Pancreas (tissue), 10 donors: Measurements from ENCODE around the gene EHD1. TPM values are rescaled to one million over a fixed set of nuclear protein-coding genes. Genes with fewer than 3 reads are reported as not detected.

Experiments used
- ATAC-seq, 4 donors: fragments of 200-7000 bp; cut with Tn5 transposase; one replicate each; pipeline versions ENCODE4 v1.8.0 to v1.9.1; 2020; ENCODE audit warnings: mild to moderate bottlenecking in 4 of 4, moderate library complexity in 4 of 4
- DNase-seq, 6 donors: peaks; one replicate each; pipeline ENCODE4 v3.0.0-alpha.2; 2020
- FAIRE-seq: peaks from 2 replicates; lab custom pipeline; 2012; peaks lifted over from hg19 to GRCh38; lab: Jason Lieb, UNC
- H3K27ac ChIP-seq, 4 donors: fragments of 200-600 bp; sonication (generic); 1 replicate in 3 of 4; 2 replicates in 1 of 4; pipeline versions ENCODE4 v1.5.0 to v1.8.0; 2020
- H3K27me3 ChIP-seq, 4 donors: fragments of 200-600 bp; one replicate each; pipeline ENCODE4 v1.8.0; 2021
- H3K36me3 ChIP-seq, 3 donors: fragments of 200-600 bp; sonication (generic) in 1 of 3; one replicate each; pipeline versions ENCODE4 v1.5.0 to v1.8.0; 2020 to 2021
- H3K4me1 ChIP-seq, 3 donors: fragments of 200-600 bp; one replicate each; pipeline ENCODE4 v1.8.0; 2021
- H3K4me3 ChIP-seq, 4 donors: fragments of 200-600 bp; sonication (generic) in 2 of 4; one replicate each; pipeline versions ENCODE4 v1.5.0 to v1.8.0; 2020 to 2021
- H3K9me3 ChIP-seq, 4 donors: fragments of 200-600 bp; one replicate each; pipeline ENCODE4 v1.8.0; 2021
- CTCF ChIP-seq, 4 donors: fragments of 200-600 bp; sonication (generic) in 3 of 4; IDR thresholded peaks; one replicate each; pipeline versions ENCODE4 v1.5.0 to v1.8.0; 2021; ENCODE audit warnings: antibody characterized with exemption in 4 of 4
- WGBS, 2 donors: extraction: QIAGEN DNeasy Blood & Tissue Kit; methylation state at CpG; one replicate each; pipeline ENCODE4 v1.1.7; 2013; 5-methylcytosine and 5-hydroxymethylcytosine counted together
- intact Hi-C, 3 donors: fragments of 100-400 bp; cut with DNase I; formaldehyde crosslinking; loops; one replicate each; pipeline versions ENCODE4 v1.11.1 to v1.14.2; 2022
- polyA plus RNA-seq, 2 donors: library from polyadenylated mRNA; stranded (reverse); fragments of 200-250 nt; gene quantifications; one replicate each; pipeline ENCODE4 v1.2.3, GENCODE V29; 2013
- total RNA-seq, 6 donors: library from RNA; stranded (reverse); fragmentation: NEBNext Ultra II Directional in 4 of 6; extraction: Animal tissue kit (Norgen Biotek cat#: 25700) in 4 of 6; gene quantifications; one replicate each; pipeline versions ENCODE4 v1.2.1 to v1.2.4, GENCODE V29; 2021 to 2023
- donor health status: healthy with polysubstance abuse.
- donor health status: DM: no; HTN: no; CAD: no; lungs with moderate emphysema.
- donor health status: DM: no; HTN: no; CAD: no.
- donor health status: control.
- donor health status: control.
- donor health status: Bipolar disorder and iron deficiency.
- donor health status: DM: yes; HTN: yes; CAD: no.
- donor health status: DM: no; HTN: no; CAD: no.
- donor health status: DM: no; HTN: no; CAD: no.
- donor health status: DM: yes; HTN: yes; CAD: no.

Gene EHD1
- total and polyA plus RNA-seq, 8 donors: 10.1 to 22.1 (median 16.8) TPM

- DNase-seq (no peak), ATAC-seq (peak; percentile 0 to 9 (median 5)), FAIRE-seq (no peak)
- Histone ChIP-seq H3K36me3 (no peaks in the 10 kb centered on the region), H3K9me3 (no peaks in the 10 kb centered on the region), H3K4me3 (peak overlapping the region; percentile 56 to 97 (median 74)), H3K4me1 (peaks cover 4 to 22% (median 18%) of the 10 kb centered on the region in 3 donors), H3K27me3 (no peaks in the 10 kb centered on the region), H3K27ac (peak overlapping the region; percentile 76 to 91 (median 83))
- intact Hi-C loops: no loop called here
- 16% methylated on average over 16 of the region's 16 CpGs for WGBS, 2 donors
- no peak for TF ChIP-seq CTCF (IDR thresholded peaks at IDR 0.05)
Observed at GRCh38 chr11:64879244-64879900, 951 bp upstream of the EHD1 start.

GRCh38 chr11:64878223-64878493 is 263 bp downstream of the EHD1 start:
- DNase-seq: peak in 1 of 6 donors; percentile 75
- intact Hi-C loops: no loop called here
- 0 to 1% methylated on average over 20 to 21 of the region's 21 CpGs for WGBS, 2 donors

GRCh38 chr11:64877390-64878222 is 815 bp downstream of the EHD1 start:
- TF ChIP-seq CTCF (IDR thresholded peaks at IDR 0.05): no peak
- peak; percentile 1 to 6 (median 4) for ATAC-seq
- WGBS, 2 donors: 1 to 3% methylated on average over 28 to 41 of the region's 41 CpGs
- Histone ChIP-seq H3K36me3 (peaks cover 0 to 9% (median 0%) of the 10 kb centered on the region in 3 donors), H3K9me3 (no peaks in the 10 kb centered on the region), H3K4me1 (peaks cover 4 to 22% (median 18%) of the 10 kb centered on the region in 3 donors), H3K27me3 (no peaks in the 10 kb centered on the region), H3K4me3 (peak overlapping the region; percentile 53 to 97 (median 72)), H3K27ac (peak overlapping the region; percentile 29 to 76 (median 64))
- no peak for FAIRE-seq
- peak in 2 of 6 donors; percentile 66 to 85 for DNase-seq
- intact Hi-C loops: no loop called here

More at GRCh38 chr11:64878223-64878493, 263 bp downstream of the EHD1 start:
- Histone ChIP-seq H3K27ac (peak overlapping the region; percentile 29 to 76 (median 64)), H3K27me3 (no peaks in the 10 kb centered on the region), H3K9me3 (no peaks in the 10 kb centered on the region), H3K4me1 (peaks cover 4 to 22% (median 18%) of the 10 kb centered on the region in 3 donors), H3K36me3 (peaks cover 0 to 4% (median 0%) of the 10 kb centered on the region in 3 donors), H3K4me3 (peak overlapping the region; percentile 53 to 97 (median 72))
- no peak for TF ChIP-seq CTCF (IDR thresholded peaks at IDR 0.05)
- ATAC-seq: peak; percentile 26 to 51 (median 38)
- FAIRE-seq: no peak

GRCh38 chr11:64876835-64877341 is 1.5 kb downstream of the EHD1 start:
- intact Hi-C loops: no loop called here
- peak overlapping the region; percentile 53 to 97 (median 72) for H3K4me3 ChIP-seq
- 7 to 9% methylated on average over 14 of the region's 14 CpGs for whole genome bisulfite sequencing, 2 donors
- peaks cover 4 to 22% (median 18%) of the 10 kb centered on the region in 3 donors for H3K4me1 ChIP-seq
- no peaks in the 10 kb centered on the region for H3K9me3 ChIP-seq
- ATAC-seq (peak in 2 of 4 donors; percentile 13 to 35), DNase-seq (peak in 2 of 6 donors; percentile 53 to 67), FAIRE-seq (no peak)
- TF ChIP-seq CTCF (IDR thresholded peaks at IDR 0.05): no peak
- peak overlapping the region; percentile 5 to 76 (median 64) for H3K27ac ChIP-seq
- no peaks in the 10 kb centered on the region for H3K27me3 ChIP-seq
- peaks cover 0 to 9% (median 0%) of the 10 kb centered on the region in 3 donors for H3K36me3 ChIP-seq
